Astrocyte (in vitro differentiated cells and primary cell): ENCODE data around the gene LMBRD1.

Experiments used
- CTCF ChIP-seq: IDR thresholded peaks from 2 replicates; pipeline ENCODE4 v1.5.1; 2011; ENCODE audit warnings: low read depth, mild to moderate bottlenecking, inconsistent platforms, low read length, moderate library complexity; ENCODE audit not compliant: insufficient read depth
- EZH2 ChIP-seq: IDR thresholded peaks from 2 replicates; pipeline ENCODE4 v1.6.1; 2012; ENCODE audit warnings: mild to moderate bottlenecking, low read length, inconsistent platforms; ENCODE audit not compliant: insufficient read depth

- TF ChIP-seq CTCF (no peak), EZH2 (no peak)
Observed at GRCh38 chr6:69784595-69785377, 12.0 kb downstream of the LMBRD1 start.
